HepG2 (cell line): ENCODE data around the gene SERPIND1. TPM values are rescaled to one million over a fixed set of nuclear protein-coding genes. Genes with fewer than 3 reads are reported as not detected.
A peak's percentile ranks its signal among the peaks of the same experiment; 100 is the strongest.

Source experiments
- ARNT2 ChIP-seq: sonication (generic); formaldehyde crosslinking; IDR thresholded peaks from 2 replicates; pipeline ENCODE4 v1.8.0; 2022; ENCODE audit warnings: mild to moderate bottlenecking, low read depth, missing genetic modification reagents, moderate library complexity
- CEBPG ChIP-seq: IDR thresholded peaks from 2 replicates; pipeline ENCODE4 v1.6.1; 2016
- CREBL2 ChIP-seq: sonication (generic); formaldehyde crosslinking; IDR thresholded peaks from 2 replicates; pipeline ENCODE4 v1.8.1; 2023; ENCODE audit warnings: missing genetic modification reagents, mild to moderate bottlenecking, borderline replicate concordance
- GABPA ChIP-seq, 2 experiments: IDR thresholded peaks; 2 replicates each; pipeline ENCODE4 v1.6.1; 2011 to 2016; ENCODE audit warnings: low read depth in 2 of 2, low read length in 1 of 2, missing biosample characterization in 1 of 2, missing genetic modification characterization in 1 of 2
- IKZF5 ChIP-seq: IDR thresholded peaks from 2 replicates; pipeline ENCODE4 v1.6.1; 2018; ENCODE audit warnings: missing genetic modification reagents, mild to moderate bottlenecking, missing compliant biosample characterization
- KDM2A ChIP-seq: sonication (generic); formaldehyde crosslinking; IDR thresholded peaks from 2 replicates; pipeline ENCODE4 v1.4.0; 2020; ENCODE audit warnings: low read depth, missing genetic modification reagents, borderline replicate concordance
- KLF13 ChIP-seq: sonication (generic); formaldehyde crosslinking; IDR thresholded peaks from 2 replicates; pipeline ENCODE4 v1.4.0; 2020; ENCODE audit warnings: mild to moderate bottlenecking, missing genetic modification reagents
- REL ChIP-seq: sonication (generic); formaldehyde crosslinking; conservative IDR thresholded peaks from 2 replicates; pipeline ENCODE4 v1.8.0; 2022; ENCODE audit warnings: mild to moderate bottlenecking, missing genetic modification reagents, moderate library complexity
- SAFB2 ChIP-seq: sonication (generic); formaldehyde crosslinking; IDR thresholded peaks from 2 replicates; pipeline ENCODE4 v1.5.1; 2020; ENCODE audit warnings: missing genetic modification reagents, low read depth, mild to moderate bottlenecking, borderline replicate concordance
- SNAI1 ChIP-seq: sonication (generic); formaldehyde crosslinking; IDR thresholded peaks from 2 replicates; pipeline ENCODE4 v1.5.0; 2020; ENCODE audit warnings: mild to moderate bottlenecking, missing genetic modification reagents, borderline replicate concordance
- USF2 ChIP-seq, 2 experiments: sonication (generic) in 1 of 2; formaldehyde crosslinking in 1 of 2; IDR thresholded peaks; 2 replicates each; pipeline versions ENCODE4 v1.5.1 to v1.6.1; 2011 to 2020; ENCODE audit warnings: borderline replicate concordance in 1 of 2, low read depth in 1 of 2, low read length in 1 of 2, mild to moderate bottlenecking in 1 of 2, missing genetic modification reagents in 1 of 2, moderate library complexity in 1 of 2
- ZBTB21 ChIP-seq: sonication (generic); formaldehyde crosslinking; IDR thresholded peaks from 2 replicates; pipeline ENCODE4 v1.4.0; 2020; ENCODE audit warnings: missing genetic modification reagents
- ZBTB34 ChIP-seq: sonication (generic); formaldehyde crosslinking; IDR thresholded peaks from 2 replicates; pipeline ENCODE4 v1.8.0; 2022; ENCODE audit warnings: mild to moderate bottlenecking, missing genetic modification reagents
- ZFP91 ChIP-seq: sonication (generic); formaldehyde crosslinking; IDR thresholded peaks from 2 replicates; pipeline ENCODE4 v1.9.0; 2022; ENCODE audit warnings: missing genetic modification reagents, mild to moderate bottlenecking, borderline replicate concordance
- ZGPAT ChIP-seq: IDR thresholded peaks from 2 replicates; pipeline ENCODE4 v1.6.1; 2016; ENCODE audit warnings: mild to moderate bottlenecking
- ZNF207 ChIP-seq: fragments of 450-650 bp; IDR thresholded peaks from 2 replicates; pipeline ENCODE4 v1.6.1; 2016; ENCODE audit warnings: antibody characterized with exemption, borderline replicate concordance
- ZNF282 ChIP-seq: fragments of 450-650 bp; IDR thresholded peaks from 2 replicates; pipeline ENCODE4 v1.6.1; 2018; ENCODE audit not compliant: partially characterized antibody
- ZNF430 ChIP-seq: sonication (generic); formaldehyde crosslinking; IDR thresholded peaks from 2 replicates; pipeline ENCODE4 v1.9.0; 2021; ENCODE audit warnings: mild to moderate bottlenecking, missing genetic modification reagents
- ZNF605 ChIP-seq: sonication (generic); formaldehyde crosslinking; IDR thresholded peaks from 2 replicates; pipeline ENCODE4 v1.8.0; 2022; ENCODE audit warnings: mild to moderate bottlenecking, missing genetic modification reagents
- ZNF713 ChIP-seq: sonication (generic); formaldehyde crosslinking; IDR thresholded peaks from 2 replicates; pipeline ENCODE4 v1.4.0; 2020; ENCODE audit warnings: mild to moderate bottlenecking, missing genetic modification reagents
- ZNF781 ChIP-seq: sonication (generic); formaldehyde crosslinking; IDR thresholded peaks from 2 replicates; pipeline ENCODE4 v1.5.1; 2020; ENCODE audit warnings: borderline replicate concordance, mild to moderate bottlenecking, missing genetic modification reagents; ENCODE audit errors: not compliant biosample characterization
- ZNF883 ChIP-seq: sonication (generic); formaldehyde crosslinking; IDR thresholded peaks from 2 replicates; pipeline ENCODE4 v1.5.1; 2020; ENCODE audit warnings: mild to moderate bottlenecking, missing genetic modification reagents; ENCODE audit errors: not compliant biosample characterization
- polyA plus RNA-seq, 8 experiments: library from polyadenylated mRNA; depleted of rRNA in 3 of 8; stranded (reverse) in 7 of 8; unstranded in 1 of 8; fragments of >200 nt; fragmentation: Illumina TruSeq in 4 of 8; extraction: Trizol in 4 of 8; gene quantifications; 2 replicates each; pipeline versions ENCODE4 v1.2.1 to v1.2.3, GENCODE V29; 2011 to 2016; ENCODE audit warnings: low read depth in 4 of 8, missing spikeins in 1 of 8, mixed read lengths in 1 of 8; ENCODE audit not compliant: insufficient read depth in 1 of 8
- total RNA-seq, 5 experiments: library from RNA; depleted of rRNA; stranded (reverse); fragments of >200 nt; fragmentation: Illumina TruSeq; extraction: Trizol; gene quantifications; 2 replicates each; pipeline ENCODE4 v1.2.3, GENCODE V29; 2016; ENCODE audit warnings: low read depth in 1 of 5

Gene SERPIND1
- total and polyA plus RNA-seq, 2 of the 13 experiments (the other 11 are each of a cell fraction or from before 2014, with no cell fraction given) = 111 to 350 TPM

- TF ChIP-seq ZBTB21 (CRISPR knock-in tag) (no peak), CREBL2 (no peak), ZNF883 (no peak), ZBTB34 (peak; percentile 94), IKZF5 (CRISPR knock-in tag) (peak; percentile 95), ZNF430 (CRISPR knock-in tag) (peak; percentile 40; the same call in 1 of the 2 replicates), ZNF282 (no peak), USF2 (IDR thresholded peaks at IDR 0.05; ENCODE audit: low read depth, low read length) (no peak), USF2 (CRISPR knock-in tag; IDR thresholded peaks at IDR 0.05; ENCODE audit: borderline replicate concordance) (no peak), CEBPG (peak; percentile 69), ZNF781 (no peak), ZNF207 (no peak), GABPA (IDR thresholded peaks at IDR 0.05; ENCODE audit: low read depth, low read length) (no peak), GABPA (CRISPR knock-in tag; IDR thresholded peaks at IDR 0.05; ENCODE audit: low read depth) (no peak), ZGPAT (CRISPR knock-in tag) (peak; percentile 85), ZNF713 (CRISPR knock-in tag) (no peak), ARNT2 (CRISPR knock-in tag) (no peak), KLF13 (CRISPR knock-in tag) (no peak), ZNF605 (CRISPR knock-in tag) (peak; percentile 48; the same call in 1 of the 2 replicates), REL (CRISPR knock-in tag) (no peak), KDM2A (no peak), SAFB2 (CRISPR knock-in tag) (no peak), SNAI1 (CRISPR knock-in tag) (peak; percentile 83), ZFP91 (CRISPR knock-in tag) (0 out of 2 replicates have a peak, but pooled peaks have one; percentile 21)
Measured at GRCh38 chr22:20773793-20774212, at the start of gene SERPIND1 (continued).
